GM19324 (cell line): ENCODE results near the gene SDS.

ENCODE experiments used
- ATAC-seq: cut with Tn5 transposase; IDR thresholded peaks from one replicate; pipeline ENCODE4 v1.9.1; 2021; ENCODE audit warnings: mild to moderate bottlenecking, moderate library complexity; ENCODE audit not compliant: unreplicated experiment, low FRiP score

Gene SDS

DNA sequence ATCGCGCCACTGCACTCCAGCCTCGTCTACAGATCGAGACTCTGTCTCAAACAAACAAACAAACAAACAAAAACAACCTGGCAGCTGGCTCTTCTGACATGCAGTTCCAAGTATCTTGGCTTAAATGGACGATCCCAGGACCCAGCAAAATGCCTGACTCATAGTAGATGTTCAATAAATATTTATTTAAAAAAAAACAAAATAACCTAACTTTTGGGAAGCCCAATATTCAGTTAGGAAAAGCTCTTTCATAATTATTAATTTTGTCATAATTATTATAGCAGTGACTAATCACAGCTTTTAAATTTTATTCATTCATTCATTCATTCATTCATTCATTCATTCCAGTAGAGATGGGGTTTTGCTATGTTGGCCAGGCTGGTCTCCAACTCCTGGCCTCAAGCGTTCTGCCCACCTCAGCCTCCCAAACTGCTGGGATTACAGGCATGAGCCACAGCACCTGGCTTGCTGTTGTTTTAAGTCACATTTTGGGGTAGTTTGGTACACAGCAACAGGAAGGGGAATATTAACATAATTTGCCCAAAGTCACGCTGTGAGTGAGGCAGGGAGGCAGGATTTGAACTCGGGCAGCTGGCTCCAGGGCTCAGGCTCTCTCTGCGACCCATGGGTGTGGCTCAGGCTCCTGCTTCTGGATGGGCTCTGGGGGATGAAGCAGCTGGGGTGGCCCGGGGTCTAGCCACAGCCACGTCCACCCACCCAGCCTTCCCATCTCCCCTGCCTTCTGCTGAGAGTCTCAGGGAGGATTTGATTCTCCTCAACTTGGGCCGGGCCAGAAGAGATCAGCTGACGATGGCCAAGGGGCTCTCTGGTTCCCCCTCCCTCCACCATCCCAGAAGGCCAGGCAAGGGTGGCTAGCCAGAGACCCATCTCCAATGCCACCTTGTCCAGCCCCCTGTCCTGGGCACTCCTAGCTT lies 2.4 kb downstream of the SDS start:
- no peak for ATAC-seq

DNA sequence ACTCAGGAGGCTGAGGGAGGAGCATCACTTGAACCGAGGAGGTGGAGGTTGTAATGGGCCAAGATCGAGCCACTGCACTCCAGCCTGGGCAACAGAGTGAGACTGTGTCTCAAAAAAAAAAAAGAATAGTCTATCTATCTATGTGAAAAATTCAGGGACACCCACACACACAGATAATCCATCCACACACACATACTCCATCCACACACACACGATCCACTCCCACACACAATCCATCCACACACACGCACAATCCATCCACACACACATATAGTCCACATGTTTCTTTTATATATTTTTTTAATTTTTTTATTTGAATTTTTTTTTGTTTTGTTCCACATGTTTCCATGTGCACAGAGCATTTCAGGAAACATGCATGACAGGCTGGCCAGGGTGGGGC lies 3.3 kb downstream of the SDS start:
- ATAC-seq, result no peak

DNA sequence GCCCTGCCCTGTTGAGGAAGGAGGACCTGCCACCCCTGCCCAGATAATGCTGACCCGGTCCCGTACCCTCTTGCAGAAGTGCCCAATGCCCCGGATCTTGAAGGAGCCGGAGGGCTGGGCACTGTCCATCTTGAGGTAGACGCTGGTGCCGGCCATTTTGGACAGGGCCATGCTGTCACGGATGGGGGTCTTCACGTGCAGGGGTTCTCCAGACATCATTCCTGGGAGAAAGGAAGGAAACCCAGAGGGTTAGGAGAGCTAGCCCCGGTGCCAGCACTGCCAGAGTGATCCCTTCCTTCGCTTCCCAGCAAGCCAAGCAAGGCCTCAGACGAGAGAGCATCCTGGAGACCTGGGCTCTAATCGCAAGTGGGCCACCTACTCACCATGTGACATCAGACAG lies 4.2 kb downstream of the SDS start:
- ATAC-seq, result no peak

DNA sequence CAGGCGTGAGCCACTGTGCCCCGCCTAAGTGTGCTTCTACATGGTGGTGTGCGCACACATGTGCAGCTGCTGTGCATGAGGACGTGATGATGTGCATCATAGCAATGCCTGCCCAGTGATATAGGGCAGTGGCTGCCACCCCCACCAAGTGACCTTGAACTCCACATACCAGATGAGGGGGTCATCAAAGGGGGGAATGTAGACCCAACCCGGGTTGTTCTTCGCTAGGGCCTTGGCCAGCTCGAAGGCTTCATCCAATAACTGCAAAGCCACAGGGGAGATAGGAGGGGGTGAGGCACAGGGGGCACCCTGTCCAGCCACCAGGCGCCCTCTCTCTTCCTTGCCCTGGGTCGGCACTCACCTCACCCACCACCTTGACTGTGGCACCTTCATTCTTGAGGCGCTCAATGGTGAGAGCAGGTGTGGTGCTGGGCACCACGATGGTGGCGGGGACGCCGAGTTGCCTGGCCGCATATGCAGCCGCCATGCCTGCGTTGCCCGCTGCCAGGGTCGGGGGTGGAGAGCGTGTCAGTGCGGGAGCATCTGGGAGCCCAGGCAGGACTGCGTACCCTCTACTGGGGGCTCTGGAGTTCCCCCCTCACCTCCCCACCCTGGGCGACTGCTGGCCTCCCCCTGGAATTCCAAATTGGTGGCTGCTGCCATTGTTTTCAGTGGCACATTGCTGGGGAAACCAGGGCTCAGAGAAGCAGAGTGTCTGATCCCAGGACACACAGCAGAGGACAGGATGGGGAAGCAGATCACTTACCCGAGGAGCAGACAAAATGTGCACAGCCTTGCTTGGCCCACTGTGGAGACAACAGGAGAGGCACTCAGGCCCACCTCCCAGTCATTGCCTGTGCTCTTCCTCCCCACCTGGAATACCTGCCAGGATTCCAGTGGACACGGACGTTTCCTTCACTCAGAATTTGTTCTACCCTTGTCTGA lies 5.1 kb downstream of the SDS start:
- ATAC-seq, result no peak

DNA sequence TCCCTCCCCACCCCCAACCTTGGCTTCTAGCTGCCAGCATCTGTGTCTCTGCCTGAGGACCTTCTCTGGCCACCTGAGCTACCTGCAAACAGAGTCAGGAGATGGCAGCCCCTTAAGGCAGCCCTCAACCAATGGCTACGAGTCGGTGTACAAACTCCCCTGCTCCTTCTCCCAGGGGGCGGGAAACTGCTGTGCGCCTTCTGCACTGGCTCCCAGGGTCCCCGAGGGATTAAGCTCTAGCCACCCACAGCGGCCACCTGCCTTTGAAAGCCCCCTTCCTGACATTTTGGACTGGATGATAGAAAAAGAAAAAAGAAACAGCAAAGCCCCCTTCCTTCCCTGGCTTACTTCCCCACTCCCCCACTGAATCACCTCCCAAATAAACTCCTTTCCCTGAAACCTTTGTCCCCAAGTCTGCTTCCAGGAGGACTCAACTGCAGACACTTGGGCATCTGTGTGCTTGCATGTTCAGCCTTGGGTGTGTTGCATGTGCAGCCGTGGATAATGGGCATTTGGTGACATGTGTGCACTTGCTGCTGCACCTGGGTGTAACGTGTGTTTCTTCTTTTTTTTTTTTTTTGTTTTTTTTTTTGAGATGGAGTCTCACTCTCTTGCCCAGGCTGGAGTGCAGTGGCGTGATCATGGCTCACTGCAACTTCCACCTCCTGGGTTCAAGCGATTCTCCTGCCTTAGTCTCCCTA lies 6.0 kb downstream of the SDS start:
- no peak for ATAC-seq

DNA sequence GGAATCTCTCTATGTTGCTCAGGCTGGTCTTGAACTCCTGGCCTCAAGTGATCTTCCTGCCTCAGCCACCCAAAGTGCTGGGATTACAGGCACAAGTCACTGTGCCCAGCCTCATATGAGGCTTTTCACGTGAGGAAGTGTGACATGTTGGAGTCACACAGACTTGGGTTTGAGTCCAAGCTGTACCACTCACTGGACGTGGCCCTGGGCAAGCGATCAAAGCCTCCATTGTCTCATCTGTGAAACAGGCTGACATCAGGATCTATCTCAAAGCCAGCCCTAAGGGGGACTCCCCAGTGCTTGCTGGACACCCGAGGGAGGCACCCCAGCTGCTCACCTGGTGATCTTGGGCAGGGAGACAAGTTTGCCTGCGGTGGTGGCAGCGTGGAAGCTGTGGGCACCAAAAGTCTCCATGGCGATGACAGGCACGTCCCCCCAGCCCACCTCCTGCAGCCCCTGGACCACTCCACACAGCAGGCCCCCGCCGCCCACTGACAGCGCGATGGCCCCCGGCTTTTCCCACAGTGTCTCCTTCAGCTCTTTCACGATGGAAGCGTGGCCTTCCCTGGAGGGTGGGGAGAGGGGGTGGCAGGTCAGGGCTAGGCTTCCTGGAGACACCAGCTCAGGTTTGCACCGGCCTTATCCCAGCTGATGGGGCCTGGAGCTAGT lies 6.7 kb downstream of the SDS start:
- no peak for ATAC-seq

DNA sequence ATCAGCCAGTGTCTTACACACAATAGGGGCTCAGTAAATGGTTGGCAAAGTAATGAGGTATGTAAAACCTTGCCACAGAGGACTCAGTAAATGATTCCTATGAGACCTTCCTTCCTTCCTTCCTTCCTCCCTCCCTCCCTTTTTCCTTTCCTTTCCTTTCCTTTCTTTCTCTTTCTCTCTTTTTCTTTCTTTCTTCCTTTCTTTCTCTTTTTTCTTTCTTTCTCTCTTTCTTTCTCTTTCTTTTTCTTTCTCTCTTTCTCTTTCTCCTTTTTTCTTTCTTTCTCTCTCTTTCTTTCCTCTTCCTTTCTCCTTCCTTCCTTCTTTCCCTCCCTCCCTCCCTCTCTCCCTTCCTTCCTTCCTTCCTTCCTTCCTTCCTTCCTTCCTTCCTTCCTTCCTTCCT lies 7.5 kb downstream of the SDS start:
- ATAC-seq, result no peak

DNA sequence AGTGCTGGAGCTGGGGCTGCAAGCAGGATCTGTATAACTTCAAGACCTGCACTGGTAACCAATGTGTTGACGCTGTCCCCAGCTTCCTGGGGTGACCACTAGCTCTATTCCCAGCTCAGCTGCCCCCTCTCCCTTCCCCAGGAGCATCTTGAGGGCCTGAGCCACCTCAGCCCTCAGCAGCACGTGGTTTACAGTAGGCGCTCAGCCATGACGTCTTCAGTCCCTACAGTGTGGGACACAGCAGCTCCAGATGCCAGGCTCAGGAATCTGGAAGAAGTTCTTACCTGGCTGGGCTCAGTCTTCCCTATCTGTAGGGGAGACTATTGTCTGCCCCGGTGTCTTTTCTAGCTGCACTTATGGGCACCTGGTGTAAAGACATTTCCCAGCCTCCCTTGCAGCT lies 8.6 kb downstream of the SDS start:
- no peak for ATAC-seq

DNA sequence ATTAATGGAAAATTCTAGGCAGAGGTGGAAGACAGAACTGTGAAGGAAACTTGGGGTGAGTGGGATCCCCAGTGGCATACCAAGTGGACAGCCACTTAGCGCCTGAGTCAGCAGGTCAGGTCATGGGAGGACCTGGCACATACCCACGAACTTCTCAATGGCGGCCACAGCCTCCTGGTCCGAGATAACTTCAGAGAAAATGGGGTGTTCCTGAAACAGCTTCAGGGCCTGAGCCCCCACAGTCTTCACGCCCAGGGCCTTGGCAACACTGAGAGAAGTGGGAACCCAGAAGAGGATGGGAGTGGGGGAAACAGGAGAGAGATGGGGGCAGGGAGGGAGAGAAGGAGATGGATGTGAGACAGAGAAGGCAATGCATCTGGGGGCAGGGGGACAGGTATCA lies 9.9 kb downstream of the SDS start:
- no peak for ATAC-seq

DNA sequence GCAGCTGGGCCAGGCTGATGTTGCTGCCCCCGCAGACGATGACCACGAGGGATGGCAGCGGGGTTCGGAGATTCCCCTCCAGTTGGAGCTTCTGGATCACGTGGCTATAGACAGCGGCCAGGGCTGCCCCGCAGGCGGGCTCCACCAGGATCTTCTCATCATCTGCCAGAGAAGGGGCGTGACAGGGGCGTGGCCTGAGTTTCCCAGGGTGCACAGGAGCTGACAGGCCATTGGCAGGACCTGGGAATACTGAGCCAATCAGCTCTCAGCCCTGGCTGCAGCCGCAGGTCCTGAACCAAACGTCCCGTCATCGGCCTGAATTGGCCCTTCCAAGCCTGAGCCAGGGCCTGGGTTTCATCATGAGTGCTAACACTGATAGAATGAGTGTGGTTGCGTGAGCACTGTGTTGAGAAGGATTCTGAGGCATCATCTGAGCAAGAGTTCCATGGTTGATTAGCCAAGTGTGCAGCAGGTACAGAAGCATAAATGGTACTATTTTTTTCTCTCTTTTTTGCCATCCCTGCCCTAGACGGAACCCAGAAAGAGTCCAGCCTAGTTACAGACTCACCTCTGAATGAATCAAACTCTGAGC lies 10.6 kb downstream of the SDS start:
- no peak for ATAC-seq

DNA sequence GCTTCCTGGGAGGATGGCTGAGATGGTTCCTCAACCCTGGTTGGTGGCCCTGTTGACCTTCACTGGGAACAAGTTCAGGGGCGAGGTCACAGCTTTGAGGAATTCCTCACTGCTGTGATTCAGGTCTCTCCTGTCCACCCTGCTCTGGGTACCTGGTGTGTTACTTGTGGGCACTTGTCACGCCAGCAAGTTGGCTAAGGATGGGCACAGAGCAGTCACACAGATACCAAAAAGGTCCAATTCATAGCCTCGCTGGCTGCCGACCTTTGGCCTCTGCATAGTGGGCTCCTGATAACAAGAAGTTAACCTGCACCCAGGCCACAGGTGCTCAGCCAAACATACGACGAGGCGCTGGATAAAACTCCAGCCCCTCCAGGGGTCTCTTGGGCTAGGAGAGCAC lies 11.2 kb downstream of the SDS start:
- ATAC-seq, result no peak

DNA sequence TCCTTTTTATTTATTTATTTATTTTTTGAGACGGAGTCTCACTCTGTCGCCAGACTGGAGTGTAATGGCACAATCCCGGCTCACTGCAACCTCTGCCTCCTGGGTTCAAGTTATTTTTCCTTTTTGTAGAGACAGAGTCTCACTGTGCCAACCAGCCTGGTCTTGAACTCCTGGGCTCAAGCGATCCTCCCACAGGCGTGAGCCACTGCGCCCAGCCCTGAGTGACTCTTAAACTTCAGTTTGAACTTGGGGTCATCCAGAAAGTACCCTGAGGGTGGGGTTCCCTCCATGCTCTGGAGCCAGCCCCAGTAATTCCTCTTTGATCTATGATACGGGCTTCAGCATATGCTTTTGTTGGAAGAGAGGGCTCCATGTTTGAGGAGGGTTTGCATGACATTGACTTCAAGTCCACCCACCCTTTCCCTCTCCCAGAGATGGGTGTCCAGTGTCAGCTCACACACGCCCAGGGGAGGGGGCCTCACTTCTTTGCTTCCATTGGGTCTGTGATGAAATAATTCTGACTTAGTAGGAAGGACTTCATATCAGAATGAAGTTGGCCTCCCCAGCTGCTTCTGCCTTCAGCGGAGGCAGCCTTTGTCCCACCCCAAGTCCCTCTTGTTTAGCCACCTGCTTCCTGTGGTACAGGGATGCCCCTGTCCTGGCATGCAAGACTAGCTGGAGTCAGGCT lies 11.9 kb downstream of the SDS start:
- ATAC-seq, result no peak

DNA sequence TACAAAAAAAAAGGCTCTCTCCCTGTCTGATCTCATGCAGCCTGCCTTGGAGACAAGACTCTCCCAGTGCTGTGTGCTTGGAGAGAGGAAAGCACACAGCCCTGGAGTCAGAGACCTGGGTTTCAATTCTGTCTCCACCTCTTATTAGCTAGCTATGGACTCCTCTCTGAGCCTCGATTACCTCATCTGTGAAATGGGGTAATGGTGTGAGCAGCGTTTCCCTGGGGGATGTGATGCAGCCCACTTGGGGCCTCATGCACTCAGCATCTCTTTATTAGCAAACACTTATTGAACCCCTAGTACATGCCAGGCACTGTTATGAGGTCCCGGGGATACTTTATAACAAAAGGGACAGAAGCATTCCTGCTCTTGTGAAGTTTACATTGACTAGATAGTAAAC lies 12.5 kb downstream of the SDS start:
- no peak for ATAC-seq

DNA sequence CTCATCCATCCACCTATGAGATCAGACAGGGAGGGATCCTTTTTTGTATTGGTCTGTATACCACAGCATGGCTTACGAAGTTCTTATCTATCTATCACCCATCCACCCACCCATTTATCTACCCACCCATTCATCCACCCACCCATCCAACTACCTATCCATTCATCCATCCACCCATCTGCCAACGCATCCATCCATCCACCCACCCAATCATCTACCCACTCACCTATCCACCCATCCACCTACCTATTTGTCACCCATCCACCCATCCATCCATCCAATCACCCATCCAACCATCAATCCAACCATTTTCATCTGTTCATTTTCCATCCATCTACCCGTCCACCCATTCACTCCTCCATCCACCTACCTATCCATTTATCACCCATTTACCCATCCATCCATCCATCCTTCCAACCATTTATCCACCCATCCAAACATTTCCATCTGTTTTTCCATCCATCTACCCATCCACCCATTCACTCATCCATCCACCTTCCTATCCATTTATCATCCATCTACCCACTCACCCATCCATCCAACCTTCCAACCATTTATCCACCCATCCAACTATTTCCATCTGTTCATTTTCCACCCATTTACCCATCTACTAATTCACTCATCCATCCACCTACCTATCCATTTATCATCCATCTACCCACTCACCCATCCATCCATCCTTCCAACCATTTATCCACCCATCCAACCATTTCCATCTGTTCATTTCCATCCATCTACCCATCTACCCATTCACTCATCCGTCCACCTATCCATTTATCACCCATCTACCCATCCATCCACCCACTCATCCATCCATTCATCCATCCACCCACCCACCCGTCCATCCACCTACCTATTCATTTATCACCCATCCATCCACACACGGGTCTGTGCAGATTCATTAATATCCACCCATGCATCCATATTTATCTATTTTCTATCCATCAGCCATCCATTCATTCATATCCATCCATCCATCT lies 13.3 kb downstream of the SDS start:
- ATAC-seq, result no peak

DNA sequence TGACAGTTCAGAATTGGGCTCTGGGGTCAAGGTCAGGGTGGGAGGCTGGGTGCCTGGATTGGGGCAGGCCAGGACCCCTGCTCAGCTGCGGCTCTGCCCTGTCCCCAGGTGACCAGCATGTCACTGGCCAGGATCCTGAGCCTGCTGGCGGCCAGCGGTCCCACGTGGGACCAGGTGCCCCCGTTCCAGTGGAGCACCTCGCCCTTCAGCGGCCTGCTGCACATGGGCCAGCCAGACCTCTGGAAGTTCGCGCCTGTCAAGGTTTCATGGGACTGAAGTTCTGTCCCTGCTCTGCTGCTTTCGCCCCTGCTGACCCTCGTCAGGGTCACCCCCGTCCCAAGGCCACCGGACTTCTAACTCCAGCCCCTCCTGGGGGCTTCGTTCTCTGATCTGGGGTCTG lies 15.3 kb downstream of the SDS start:
- no peak for ATAC-seq

DNA sequence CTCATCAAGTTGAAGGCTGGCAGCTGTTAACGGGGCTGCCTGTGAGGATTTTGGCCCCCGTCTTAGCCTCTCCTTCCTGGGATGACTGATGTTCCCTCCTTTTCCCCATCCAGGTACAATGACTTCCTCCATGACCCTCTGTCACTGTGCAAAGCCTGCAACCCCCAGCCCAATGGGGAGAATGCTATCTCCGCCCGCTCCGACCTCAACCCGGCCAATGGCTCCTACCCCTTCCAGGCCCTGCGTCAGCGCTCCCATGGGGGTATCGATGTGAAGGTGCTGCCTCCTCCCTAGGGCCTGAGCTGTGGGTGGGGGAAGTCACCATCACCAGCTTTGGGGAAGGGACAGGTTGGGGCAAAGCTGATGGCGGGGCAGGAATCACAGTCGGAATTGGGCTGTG lies 16.1 kb downstream of the SDS start:
- ATAC-seq, result no peak

DNA sequence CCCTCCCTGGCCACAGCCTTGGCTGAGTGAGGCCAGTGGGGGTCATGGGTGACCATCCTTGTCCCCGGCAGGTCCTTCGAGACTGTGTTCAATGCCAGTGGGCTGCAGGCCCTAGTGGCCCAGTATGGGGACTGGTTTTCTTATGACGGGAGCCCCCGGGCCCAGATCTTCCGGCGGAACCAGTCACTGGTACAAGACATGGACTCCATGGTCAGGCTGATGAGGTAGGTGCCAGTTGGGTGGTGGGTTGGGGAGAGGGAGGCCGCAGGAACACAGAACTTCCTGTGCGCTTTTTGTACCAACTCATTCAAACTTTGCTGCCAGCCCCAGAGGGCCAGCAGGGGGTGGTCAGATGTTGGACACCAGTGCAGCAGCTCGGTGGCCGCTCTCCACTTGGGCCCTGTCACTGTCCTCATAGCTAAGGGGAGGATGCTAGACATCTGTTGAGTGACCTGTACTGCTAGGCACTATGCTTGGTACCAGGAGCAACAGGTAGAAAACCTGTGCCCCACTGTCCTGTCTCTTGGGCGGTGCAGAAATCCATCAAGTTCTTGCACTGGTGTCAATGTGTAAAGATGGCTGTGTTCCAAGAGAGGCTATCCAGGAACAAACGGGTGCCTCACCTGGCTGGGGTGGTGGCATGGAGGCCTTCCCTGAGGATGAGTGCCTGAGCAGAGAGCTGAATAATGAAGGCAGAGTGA lies 16.7 kb downstream of the SDS start:
- no peak for ATAC-seq
